Activated gamma-delta T cell treated with Interleukin-2 at 50 U/mL for 16 hours (primary cell): ENCODE results near the gene CCDC188.

ENCODE experiments used
- DNase-seq: peaks from one replicate; pipeline ENCODE4 v3.0.0-alpha.2; 2020

CCDC188 gene

GRCh38 chr22:20150381-20151275, at the start of gene CCDC188:
TSS of gene CCDC188 (minus strand) at chr22:20151055. CDS start at chr22:20150986, 69 bp downstream.
- DNase-seq, result no peak

GRCh38 chr22:20199906-20200305, 49.1 kb upstream of the CCDC188 start:
- DNase-seq, result no peak

GRCh38 chr22:20199413-20199842, 48.6 kb upstream of the CCDC188 start:
- DNase-seq, result no peak

GRCh38 chr22:20198557-20199319, 47.9 kb upstream of the CCDC188 start:
- DNase-seq, result no peak

GRCh38 chr22:20197407-20198030, 46.7 kb upstream of the CCDC188 start:
- no peak for DNase-seq

GRCh38 chr22:20196094-20196842, 45.4 kb upstream of the CCDC188 start:
- no peak for DNase-seq

- DNase-seq, result no peak
These were observed 44.1 kb upstream of the CCDC188 start for GRCh38 chr22:20194681-20195593.

GRCh38 chr22:20193761-20194494, 43.1 kb upstream of the CCDC188 start:
- no peak for DNase-seq

- no peak for DNase-seq
These were observed 42.3 kb upstream of the CCDC188 start for GRCh38 chr22:20192972-20193760.

GRCh38 chr22:20192293-20192971, 41.6 kb upstream of the CCDC188 start:
- no peak for DNase-seq

GRCh38 chr22:20191803-20192202, 40.9 kb upstream of the CCDC188 start:
- DNase-seq, result no peak

GRCh38 chr22:20191000-20191515, 40.2 kb upstream of the CCDC188 start:
- no peak for DNase-seq

GRCh38 chr22:20188567-20188877, 37.7 kb upstream of the CCDC188 start:
- DNase-seq, result no peak

- DNase-seq, result no peak
These were observed 37.1 kb upstream of the CCDC188 start for GRCh38 chr22:20187777-20188566.

- DNase-seq, result no peak
These were observed 36.2 kb upstream of the CCDC188 start for GRCh38 chr22:20186871-20187546.

- DNase-seq, result no peak
These were observed 35.5 kb upstream of the CCDC188 start for GRCh38 chr22:20186183-20186870.

GRCh38 chr22:20185750-20186149, 34.9 kb upstream of the CCDC188 start:
- no peak for DNase-seq
